ENCODE measurements around the gene TCL1A.
"Not testable (repeated sequence)": the region's sequence is repeated elsewhere in the genome, so short reads cannot be mapped to it uniquely, and the experiment has no call there.

The TCL1A gene

GRCh38 chr14:95677179-95677835, 36.6 kb downstream of the TCL1A start:
- no peak for DNase-seq (ENCODE audit: low read depth)

GRCh38 chr14:95675486-95675885, 38.4 kb downstream of the TCL1A start:
- DNase-seq (ENCODE audit: low read depth): no peak

DNA sequence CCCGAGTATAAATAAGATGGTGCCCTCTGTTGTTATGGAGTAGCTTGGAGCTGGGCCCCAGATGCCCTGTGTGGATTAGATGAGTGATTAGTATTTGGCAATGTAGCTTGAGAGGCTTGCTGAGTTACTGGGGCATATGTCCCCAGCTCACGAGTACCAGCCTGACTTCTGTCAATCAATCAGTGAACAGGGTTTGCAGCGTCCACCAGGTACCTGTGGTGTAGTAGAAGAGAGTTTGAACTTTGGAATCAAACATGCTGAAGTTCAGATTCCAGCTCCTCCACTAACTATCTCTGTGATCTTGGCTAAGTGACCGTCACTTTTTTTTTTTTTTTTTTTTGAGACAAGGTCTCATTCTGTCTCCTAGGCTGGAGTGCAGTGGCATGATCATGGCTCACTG, 39.3 kb downstream of the TCL1A start:
- DNase-seq (ENCODE audit: low read depth): no peak

GRCh38 chr14:95668235-95668772, 45.6 kb downstream of the TCL1A start:
- DNase-seq (ENCODE audit: low read depth): no peak

DNA sequence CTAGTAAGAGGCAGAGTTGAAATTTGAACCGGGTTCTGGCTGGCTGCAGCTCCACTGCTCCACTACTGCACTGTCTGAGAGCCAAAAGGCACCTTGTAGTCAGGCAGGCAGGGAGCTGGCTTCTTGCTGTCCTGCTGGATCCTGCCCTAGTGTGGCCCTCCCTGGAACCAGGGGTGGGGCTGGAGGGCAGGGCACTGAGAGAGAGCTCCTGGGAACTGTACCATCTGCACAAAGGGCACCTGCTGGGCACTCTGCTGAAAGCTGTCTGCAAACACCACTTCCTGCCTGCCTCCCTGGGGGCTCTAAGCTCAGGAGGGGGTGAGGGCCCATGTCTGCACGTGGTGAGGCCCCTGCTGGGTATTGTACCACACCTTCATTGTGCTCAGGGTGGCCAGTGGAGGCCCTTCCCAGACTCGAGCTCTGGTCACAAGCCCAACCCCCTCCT, 46.7 kb downstream of the TCL1A start:
- DNase-seq (ENCODE audit: low read depth): no peak

- DNase-seq (ENCODE audit: low read depth): no peak
Observed at GRCh38 chr14:95666450-95666849, 47.5 kb downstream of the TCL1A start.

- not testable (repeated sequence) for DNase-seq (ENCODE audit: low read depth)
Observed at GRCh38 chr14:95665530-95665929, 48.4 kb downstream of the TCL1A start.

GRCh38 chr14:95664546-95664945, 49.4 kb downstream of the TCL1A start:
- no peak for DNase-seq (ENCODE audit: low read depth)

- no peak for DNase-seq (ENCODE audit: low read depth)
Observed at GRCh38 chr14:95664066-95664465, 49.9 kb downstream of the TCL1A start.

GRCh38 chr14:95663226-95663797, 50.6 kb downstream of the TCL1A start:
- no peak for DNase-seq (ENCODE audit: low read depth)

GRCh38 chr14:95662376-95663186, 51.3 kb downstream of the TCL1A start:
- no peak for DNase-seq (ENCODE audit: low read depth)

GRCh38 chr14:95660651-95661515, 53.0 kb downstream of the TCL1A start:
- no peak for DNase-seq (ENCODE audit: low read depth)

- no peak for DNase-seq (ENCODE audit: low read depth)
Observed at GRCh38 chr14:95659990-95660385, 53.9 kb downstream of the TCL1A start.
